Thyroid gland (tissue), 4 donors: ENCODE data around the gene RIPOR2.
"Not testable (repeated sequence)": the region's sequence is repeated elsewhere in the genome, so short reads cannot be mapped to it uniquely, and the experiment has no call there.

Experiments
- CTCF ChIP-seq, 6 experiments: fragments of 200-600 bp in 3 of 6; fragments of 450-650 bp in 3 of 6; sonication (generic) in 3 of 6; IDR thresholded peaks; one replicate each; pipeline ENCODE4 v1.5.1; 2016 to 2019; ENCODE audit warnings: antibody characterized with exemption in 6 of 6, mild to moderate bottlenecking in 2 of 6, inconsistent platforms in 1 of 6, moderate library complexity in 1 of 6
- POLR2A ChIP-seq, 2 donors: fragments of 450-650 bp; IDR thresholded peaks; one replicate each; pipeline ENCODE4 v1.6.1; 2017; ENCODE audit warnings: antibody characterized with exemption in 2 of 2, mild to moderate bottlenecking in 2 of 2, moderate library complexity in 1 of 2

- TF ChIP-seq CTCF, POLR2A (IDR thresholded peaks at IDR 0.05): not testable (repeated sequence)
These were observed 169.8 kb downstream of the RIPOR2 start for GRCh38 chr6:24765968-24766367.
